ENCODE results near the gene CLCN6. TPM values are rescaled to one million over a fixed set of nuclear protein-coding genes. Genes with fewer than 3 reads are reported as not detected.
A peak's percentile ranks its signal among the peaks of the same experiment; 100 is the strongest.

The CLCN6 gene
- total RNA-seq, 1 experiment from 2014 or later, result 13.7 TPM

GRCh38 chr1:11787804-11788436, 18.1 kb upstream of the CLCN6 start:
- H3K79me2 ChIP-seq (ENCODE audit: insufficient read depth, low read length), result no peaks in the 10 kb centered on the region
- H4K20me1 ChIP-seq (ENCODE audit: insufficient read depth), result no peaks in the 10 kb centered on the region
- no peaks in the 10 kb centered on the region for H3K9me2 ChIP-seq (ENCODE audit: insufficient read depth)
- no peaks in the 10 kb centered on the region for H3K36me3 ChIP-seq (ENCODE audit: control insufficient read depth in 1 of 2, insufficient read depth in 2 of 2, low read length in 2 of 2)
- intact Hi-C loops (cut with micrococcal nuclease), result no loop called here
- ATAC-seq, result no peak
- POLR2A ChIA-PET, result interaction anchor here (1.4 kb wide), 1 partner anchor 16 kb away, joined by 3 read pairs; no protein-coding TSS in a partner anchor
- BruUV-seq (replicated peaks), result no TSS peak
- H3K4me1 ChIP-seq (ENCODE audit: control insufficient read depth in 1 of 2, insufficient read depth in 2 of 2, low read length in 2 of 2), result peaks cover 37 to 74% of the 10 kb centered on the region in 2 experiments
- no peak overlapping the region for H3K4me3 ChIP-seq (replicated peaks in 1 of 2; ENCODE audit: low read depth in 1 of 2, low read length in 2 of 2)
- TF ChIP-seq RAD21 (IDR thresholded peaks at IDR 0.05; ENCODE audit: low read depth) (no peak), ELF1 (IDR thresholded peaks at IDR 0.05; ENCODE audit: borderline replicate concordance, low read depth) (no peak), REST (IDR thresholded peaks at IDR 0.05; ENCODE audit: low read depth) (no peak), YY1 (IDR thresholded peaks at IDR 0.05; ENCODE audit: extremely low read depth, insufficient replicate concordance, low read depth, low read length) (no peak), JUND (IDR thresholded peaks at IDR 0.05) (no peak), MAX (IDR thresholded peaks at IDR 0.05) (no peak), ZNF274 (IDR thresholded peaks at IDR 0.05; ENCODE audit: low read depth, low read length) (no peak), SP1 (IDR thresholded peaks at IDR 0.05; ENCODE audit: low read depth) (no peak), CEBPB (IDR thresholded peaks at IDR 0.05; ENCODE audit: low read depth) (no peak), SRF (IDR thresholded peaks at IDR 0.05; ENCODE audit: low read depth) (no peak)
- CTCF ChIA-PET, result no interaction called here
- peak overlapping the region; percentile 8; the same call in 1 of the 2 replicates for H3K27ac ChIP-seq (ENCODE audit: low read depth, low read length)
- RAD21 ChIA-PET (ENCODE audit: low non-redundant PET in 1 of 2, low total read pairs in 2 of 2, uncharacterized antibody in 2 of 2, unreplicated experiment in 2 of 2), result no interaction called here
- H2AFZ ChIP-seq (ENCODE audit: low read depth, low read length, poor library complexity, severe bottlenecking), result no peak overlapping the region
- H3K9ac ChIP-seq (ENCODE audit: low read length), result peak overlapping the region; percentile 27; the same call in 1 of the 2 replicates
- no peak for DNase-seq (ENCODE audit: low read depth, low spot score)
- peak overlapping the region; percentile 55 for H3K4me2 ChIP-seq (ENCODE audit: low read length)
- H3K9me3 ChIP-seq (ENCODE audit: control insufficient read depth in 1 of 2, insufficient read depth in 1 of 2, low read depth in 1 of 2, low read length in 2 of 2), result no peaks in the 10 kb centered on the region
- no peaks in the 10 kb centered on the region for H3K27me3 ChIP-seq (ENCODE audit: insufficient read depth, low read length)

Data from HCT116 (cell line).